ENCODE results near the gene CDK17.

GRCh38 chr12:96360550-96360949 lies 39.7 kb downstream of the CDK17 start:
- TF ChIP-seq CTCF (IDR thresholded peaks at IDR 0.05 in 8 of 11, conservative IDR thresholded peaks at IDR 0.05 in 3 of 11) = no peak
- no peak for TF ChIP-seq POLR2A (IDR thresholded peaks at IDR 0.05)
